K562 (cell line): ENCODE results near the gene PNKD. TPM values are rescaled to one million over a fixed set of nuclear protein-coding genes. Genes with fewer than 3 reads are reported as not detected.

Experiments
- ATAC-seq: fragments of 200-7000 bp; cut with Tn5 transposase; 3 replicates; pipeline ENCODE4 v1.9.1; 2020; ENCODE audit warnings: moderate library complexity
- BruUV-seq: library from RNA; stranded (reverse); fragments of 400-500 nt; replicated peaks from 2 replicates; lab custom pipeline; 2021; lab: Mats Ljungman, UMichigan
- CTCF ChIA-PET: fragments of 300-600 bp; formaldehyde crosslinking; extraction: SDS; loops from one replicate; lab custom pipeline; 2021; ENCODE audit warnings: low intra/inter-chr PET ratio; lab: Yijun Ruan, JAX
- POLR2A ChIA-PET: fragments of 300-600, 350-650 bp; sonication (Branson Sonifier 250); formaldehyde crosslinking; extraction: SDS; loops from one replicate; lab custom pipeline; 2021; ENCODE audit warnings: antibody characterized with exemption, inconsistent platforms; lab: Yijun Ruan, JAX
- DNase-seq, 4 experiments: peaks; one replicate each; pipeline versions ENCODE4 v3.0.0 to v3.0.0-alpha.2; 2011 to 2018; ENCODE audit warnings: low spot score in 3 of 4, mixed read lengths in 3 of 4; ENCODE audit errors: extremely low read depth in 1 of 4
- FAIRE-seq: peaks from 2 replicates; lab custom pipeline; 2011; peaks lifted over from hg19 to GRCh38; lab: Jason Lieb, UNC
- H2AFZ ChIP-seq: 2 replicates; pipeline ENCODE4 v1.6.0; 2011; ENCODE audit warnings: low read depth, low read length, control low read depth, inconsistent platforms
- H3K27ac ChIP-seq: fragments of 200-600 bp; 3 replicates; pipeline ENCODE4 v1.8.0; 2011; ENCODE audit warnings: low read depth, mild to moderate bottlenecking, control low read depth, inconsistent platforms, low read length, moderate library complexity, mixed read lengths; ENCODE audit errors: extremely low read depth
- H3K27me3 ChIP-seq, 2 experiments: fragments of 300-600 bp in 1 of 2; 2 replicates in 1 of 2; 3 replicates in 1 of 2; pipeline versions ENCODE4 v1.6.0 to v1.8.0; 2011; ENCODE audit warnings: inconsistent platforms in 2 of 2, low read length in 2 of 2, mild to moderate bottlenecking in 1 of 2, mixed read lengths in 1 of 2, moderate library complexity in 1 of 2; ENCODE audit not compliant: control insufficient read depth in 2 of 2, insufficient read depth in 2 of 2
- H3K36me3 ChIP-seq: fragments of 300-600 bp; 3 replicates; pipeline ENCODE4 v1.8.0; 2011; ENCODE audit warnings: mild to moderate bottlenecking, low read length, inconsistent platforms; ENCODE audit not compliant: control insufficient read depth, insufficient read depth
- H3K4me1 ChIP-seq, 2 experiments: fragments of 200-600 bp in 1 of 2; replicated peaks in 1 of 2; 2 replicates in 1 of 2; 3 replicates in 1 of 2; pipeline versions ENCODE4 v1.5.1 to v1.8.0; 2011; ENCODE audit warnings: inconsistent platforms in 2 of 2, low read length in 2 of 2, mild to moderate bottlenecking in 1 of 2, mixed read lengths in 1 of 2, moderate library complexity in 1 of 2; ENCODE audit not compliant: control insufficient read depth in 2 of 2, insufficient read depth in 2 of 2
- H3K4me2 ChIP-seq: 2 replicates; pipeline ENCODE4 v1.6.1; 2011; ENCODE audit warnings: low read length, control low read depth, inconsistent platforms, mixed read lengths; ENCODE audit not compliant: insufficient read depth
- H3K4me3 ChIP-seq: fragments of 200-600 bp; sonication (generic), shearing (Covaris generic); 2 replicates; pipeline ENCODE4 v1.5.1; 2016; ENCODE audit warnings: control low read depth, inconsistent platforms
- H3K79me2 ChIP-seq: fragments of 200-600 bp; 3 replicates; pipeline ENCODE4 v1.8.0; 2011; ENCODE audit warnings: low read length, inconsistent platforms; ENCODE audit not compliant: control insufficient read depth, insufficient read depth
- H3K9ac ChIP-seq, 2 experiments: 2 replicates each; pipeline versions ENCODE4 v1.6.0 to v1.6.1; 2011; ENCODE audit warnings: low read depth in 2 of 2, low read length in 2 of 2, control low read depth in 1 of 2, inconsistent platforms in 1 of 2, mild to moderate bottlenecking in 1 of 2, mixed read lengths in 1 of 2; ENCODE audit not compliant: insufficient read depth in 1 of 2
- H3K9me1 ChIP-seq: one replicate; pipeline ENCODE4 v1.6.0; 2011; ENCODE audit warnings: inconsistent platforms, mild to moderate bottlenecking, low read length, moderate library complexity; ENCODE audit not compliant: control insufficient read depth, insufficient read depth
- H3K9me3 ChIP-seq: replicated peaks from 2 replicates; pipeline ENCODE4 v1.5.1; 2011; ENCODE audit warnings: low read depth, low read length, inconsistent platforms; ENCODE audit not compliant: control insufficient read depth, insufficient read depth
- H4K20me1 ChIP-seq: replicated peaks from 2 replicates; pipeline ENCODE4 v1.6.1; 2011; ENCODE audit warnings: low read length, inconsistent platforms, mixed read lengths; ENCODE audit not compliant: control insufficient read depth, insufficient read depth
- ARID1B ChIP-seq: fragments of 450-650 bp; IDR thresholded peaks from 2 replicates; pipeline ENCODE4 v1.6.1; 2016; ENCODE audit warnings: antibody characterized with exemption, mild to moderate bottlenecking, inconsistent platforms
- SPI1 ChIP-seq: IDR thresholded peaks from 2 replicates; pipeline ENCODE4 v1.6.1; 2011; ENCODE audit warnings: low read depth, low read length, control low read depth, borderline replicate concordance
- ZNF12 ChIP-seq: sonication (generic); formaldehyde crosslinking; IDR thresholded peaks from 2 replicates; pipeline ENCODE4 v1.4.0; 2020; ENCODE audit warnings: mild to moderate bottlenecking, missing genetic modification reagents
- WGBS: fragments of 100-300 bp; shearing (Covaris generic); methylation state at CpG from one replicate; pipeline ENCODE4 v1.1.6; 2016; ENCODE audit warnings: low coverage, mixed read lengths; ENCODE audit not compliant: insufficient coverage; ENCODE audit errors: missing lambda C conversion rate; 5-methylcytosine and 5-hydroxymethylcytosine counted together
- in situ Hi-C: fragments of 300-500 bp; cut with MboI; formaldehyde crosslinking; loops from 4 replicates; pipeline ENCODE4 v1.15.0; 2018; ENCODE audit warnings: inconsistent platforms, mixed read lengths
- intact Hi-C: fragments of 100-400 bp; cut with micrococcal nuclease; formaldehyde crosslinking; loops from 2 replicates; pipeline ENCODE4 v1.14.2; 2022
- polyA plus RNA-seq, 8 experiments: library from polyadenylated mRNA; depleted of rRNA in 4 of 8; stranded (reverse) in 5 of 8; unstranded in 3 of 8; fragments of >200 nt; fragmentation: Nextera tagmentation in 2 of 8; fragmentation: Illumina TruSeq in 1 of 8; extraction: Ambion mirVana in 2 of 8; extraction: Trizol in 1 of 8; gene quantifications; 2 replicates each; pipeline versions ENCODE4 v1.2.1 to v1.2.3, GENCODE V29; 2011 to 2014; ENCODE audit warnings: inconsistent platforms in 1 of 8, missing spikeins in 1 of 8
- total RNA-seq, 7 experiments: library from RNA; depleted of rRNA in 6 of 7; stranded (reverse); fragments of >200 nt in 6 of 7; fragmentation: Illumina TruSeq in 2 of 7; extraction: Trizol in 2 of 7; gene quantifications; 2 replicates each; pipeline versions ENCODE4 v1.2.1 to v1.2.3, GENCODE V29; 2011 to 2021; ENCODE audit warnings: low replicate concordance in 1 of 7

PNKD gene
- total and polyA plus RNA-seq, 9 of the 15 experiments (the other 6 are each of a cell fraction or from before 2014, with no cell fraction given) = 26.0 to 105 (median 60.1) TPM

DNA sequence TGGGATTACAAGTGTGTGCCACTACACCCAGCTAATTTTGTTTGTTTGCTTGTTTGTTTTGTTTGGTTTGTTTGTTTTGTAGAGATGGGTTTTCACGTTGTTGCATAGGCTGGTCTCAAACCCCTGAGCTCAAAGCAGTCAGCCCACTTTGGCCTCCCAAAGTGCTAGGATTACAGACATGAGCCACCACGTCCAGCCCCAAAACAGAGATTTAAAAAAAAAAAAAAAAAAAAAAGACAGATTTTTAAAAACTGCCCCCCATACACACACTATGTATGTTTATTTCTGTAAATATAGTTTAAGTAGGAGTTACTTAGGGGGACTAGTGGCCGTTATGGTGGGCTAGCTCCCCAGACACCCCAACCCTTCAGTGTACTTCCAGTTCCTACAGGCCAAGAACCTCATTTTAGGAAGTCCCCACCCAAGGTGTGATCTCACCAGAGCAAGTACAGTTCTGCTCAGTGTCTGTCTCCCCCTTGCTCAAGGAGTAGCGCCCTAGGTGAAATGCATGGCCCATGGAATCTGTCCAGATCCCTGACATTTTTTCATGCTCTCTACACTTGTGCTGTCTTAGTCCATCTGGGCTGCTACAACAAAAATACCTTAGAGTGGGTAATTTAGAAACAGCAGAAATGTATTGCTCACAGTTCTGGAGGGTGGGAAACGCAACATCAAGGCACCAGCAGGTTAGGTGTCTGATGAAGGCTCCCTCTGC is 23.6 kb downstream of the PNKD start:
- H3K79me2 ChIP-seq = peaks cover 39% of the 10 kb centered on the region
- no peak for FAIRE-seq
- peak in 2 of 4 experiments; percentile 38 to 41 for DNase-seq
- H3K27me3 ChIP-seq = no peaks in the 10 kb centered on the region
- whole genome bisulfite sequencing = 42% methylated on average over 4 of the region's 5 CpGs
- H2AFZ ChIP-seq = peak overlapping the region; percentile 82
- no peaks in the 10 kb centered on the region for H4K20me1 ChIP-seq
- in situ Hi-C loops (no loop called here), intact Hi-C loops (loop anchor here (2.0 to 5.0 kb wide), 2 partner anchors 105 to 273 kb away; partner anchors contain the start of genes CNOT9, CTDSP1 and USP37)
- no peak overlapping the region for H3K4me2 ChIP-seq
- H3K9ac ChIP-seq = peak overlapping the region in 1 of 2 experiments; percentile 14; a peak in 2 of 4 replicates
- peaks cover 34 to 43% of the 10 kb centered on the region in 2 experiments for H3K4me1 ChIP-seq
- H3K9me3 ChIP-seq = no peaks in the 10 kb centered on the region
- TF ChIP-seq ARID1B (no peak), SPI1 (0 out of 2 replicates have a peak, but pooled peaks have one; percentile 3), ZNF12 (CRISPR knock-in tag) (0 out of 2 replicates have a peak, but pooled peaks have one; percentile 32)
- peak overlapping the region; percentile 45; the same call in 2 of the 3 replicates for H3K27ac ChIP-seq
- H3K9me1 ChIP-seq = peaks cover 3% of the 10 kb centered on the region
- H3K4me3 ChIP-seq = no peak overlapping the region
- ChIA-PET CTCF (interaction anchor here (0.7 kb wide), 1 partner anchor 12 kb away, joined by 4 read pairs; no protein-coding TSS in a partner anchor), POLR2A (interaction anchor here (0.6 kb wide), 4 partner anchors 20 to 459 kb away, joined by 3 to 4 read pairs (median 4); no protein-coding TSS in a partner anchor)
- ATAC-seq = no peak
- BruUV-seq = no TSS peak
- H3K36me3 ChIP-seq = peaks cover 8% of the 10 kb centered on the region; the same call in 2 of the 3 replicates
